CD14-positive monocyte (primary cell): ENCODE measurements around the gene VAT1. TPM values are rescaled to one million over a fixed set of nuclear protein-coding genes. Genes with fewer than 3 reads are reported as not detected.

Source experiments
- DNase-seq, 3 donors: peaks; one replicate each; pipeline ENCODE4 v3.0.0-alpha.2; 2011 to 2022
- H2AFZ ChIP-seq: 2 replicates; pipeline ENCODE4 v1.6.0; 2012; ENCODE audit warnings: mild to moderate bottlenecking, low read depth, low read length, inconsistent platforms; ENCODE audit not compliant: insufficient read depth, poor library complexity, severe bottlenecking
- H3K27ac ChIP-seq, 2 donors: 1 replicate in 1 of 2; 2 replicates in 1 of 2; pipeline ENCODE4 v1.5.1; 2012 to 2013; ENCODE audit warnings: low read length in 2 of 2, control low read depth in 1 of 2, inconsistent platforms in 1 of 2, low read depth in 1 of 2, mild to moderate bottlenecking in 1 of 2
- H3K27me3 ChIP-seq, 2 donors: one replicate each; pipeline versions ENCODE4 v1.6.0 to v1.6.1; 2011 to 2013; ENCODE audit warnings: low read length in 2 of 2; ENCODE audit not compliant: control insufficient read depth in 2 of 2, insufficient read depth in 2 of 2
- H3K36me3 ChIP-seq, 2 donors: replicated peaks in 1 of 2; 1 replicate in 1 of 2; 2 replicates in 1 of 2; pipeline versions ENCODE4 v1.5.1 to v1.6.1; 2012 to 2013; ENCODE audit warnings: low read length in 2 of 2, control low read depth in 1 of 2, inconsistent platforms in 1 of 2, mild to moderate bottlenecking in 1 of 2; ENCODE audit not compliant: insufficient read depth in 2 of 2, control insufficient read depth in 1 of 2
- H3K4me1 ChIP-seq, 2 donors: 1 replicate in 1 of 2; 2 replicates in 1 of 2; pipeline versions ENCODE4 v1.5.1 to v1.6.1; 2012 to 2013; ENCODE audit warnings: low read length in 2 of 2, control low read depth in 1 of 2, inconsistent platforms in 1 of 2, mild to moderate bottlenecking in 1 of 2, moderate library complexity in 1 of 2; ENCODE audit not compliant: insufficient read depth in 2 of 2, control insufficient read depth in 1 of 2
- H3K4me2 ChIP-seq: replicated peaks from 2 replicates; pipeline ENCODE3; 2012; ENCODE audit warnings: low read length, moderate library complexity, mild to moderate bottlenecking; ENCODE audit not compliant: poor library complexity, severe bottlenecking; ENCODE audit errors: extremely low read depth
- H3K4me3 ChIP-seq, 3 experiments: fragments of 200-600 bp in 1 of 3; sonication (generic) in 1 of 3; replicated peaks in 1 of 3; 1 replicate in 2 of 3; 2 replicates in 1 of 3; pipeline ENCODE4 v1.5.1; 2011 to 2013; ENCODE audit warnings: low read length in 3 of 3, mild to moderate bottlenecking in 3 of 3, control low read depth in 2 of 3, low read depth in 2 of 3, inconsistent platforms in 1 of 3, moderate library complexity in 1 of 3
- H3K79me2 ChIP-seq: 2 replicates; pipeline ENCODE4 v1.6.0; 2012; ENCODE audit warnings: mild to moderate bottlenecking, control low read depth, inconsistent platforms, low read length, moderate library complexity; ENCODE audit not compliant: insufficient read depth
- H3K9ac ChIP-seq: 2 replicates; pipeline ENCODE4 v1.6.0; 2017; ENCODE audit warnings: low read length, mild to moderate bottlenecking; ENCODE audit not compliant: insufficient read depth, poor library complexity, severe bottlenecking
- H3K9me3 ChIP-seq, 2 donors: replicated peaks in 1 of 2; 1 replicate in 1 of 2; 2 replicates in 1 of 2; pipeline versions ENCODE4 v1.5.1 to v1.6.1; 2012 to 2013; ENCODE audit warnings: low read length in 2 of 2, control low read depth in 1 of 2; ENCODE audit not compliant: control insufficient read depth in 1 of 2, insufficient read depth in 1 of 2
- H4K20me1 ChIP-seq: 2 replicates; pipeline ENCODE4 v1.6.0; 2012; ENCODE audit warnings: mild to moderate bottlenecking, low read length, control low read depth, moderate library complexity; ENCODE audit not compliant: insufficient read depth
- H3K27ac Mint-ChIP-seq, 7 donors: one replicate each; pipeline ENCODE4 v1.8.0; 2020; ENCODE audit warnings: mild to moderate bottlenecking in 7 of 7, mixed read lengths in 7 of 7, moderate library complexity in 6 of 7, inconsistent platforms in 2 of 7
- H3K27me3 Mint-ChIP-seq, 3 donors: one replicate each; pipeline ENCODE4 v1.8.0; 2021 to 2022; ENCODE audit warnings: low read depth in 3 of 3, mild to moderate bottlenecking in 3 of 3, mixed read lengths in 3 of 3, moderate library complexity in 3 of 3, inconsistent platforms in 1 of 3
- H3K36me3 Mint-ChIP-seq, 2 donors: one replicate each; pipeline ENCODE4 v1.8.0; 2020; ENCODE audit warnings: mixed read lengths in 2 of 2, inconsistent platforms in 1 of 2, mild to moderate bottlenecking in 1 of 2
- H3K4me1 Mint-ChIP-seq: one replicate; pipeline ENCODE4 v1.8.0; 2020; ENCODE audit warnings: mild to moderate bottlenecking, mixed read lengths
- H3K4me3 Mint-ChIP-seq, 2 donors: one replicate each; pipeline ENCODE4 v1.8.0; 2020; ENCODE audit warnings: mild to moderate bottlenecking in 2 of 2, mixed read lengths in 2 of 2, moderate library complexity in 1 of 2
- H3K9me3 Mint-ChIP-seq, 7 donors: one replicate each; pipeline ENCODE4 v1.8.0; 2020 to 2022; ENCODE audit warnings: mixed read lengths in 7 of 7, mild to moderate bottlenecking in 6 of 7, moderate library complexity in 6 of 7, inconsistent platforms in 2 of 7
- CTCF ChIP-seq: fragments of 200-600 bp; IDR thresholded peaks from one replicate; pipeline ENCODE4 v1.8.0; 2022; ENCODE audit warnings: antibody characterized with exemption, mild to moderate bottlenecking
- WGBS: methylation state at CpG from one replicate; pipeline ENCODE4 v1.1.5; 2013; ENCODE audit warnings: missing lambda C conversion rate; ENCODE audit not compliant: insufficient coverage; 5-methylcytosine and 5-hydroxymethylcytosine counted together
- intact Hi-C, 2 donors: fragments of 100-400 bp; cut with micrococcal nuclease; formaldehyde crosslinking; loops; one replicate each; pipeline versions ENCODE4 v1.15.0 to v1.15.1; 2023
- polyA plus RNA-seq, 3 donors: library from polyadenylated mRNA; depleted of rRNA in 1 of 3; unstranded in 2 of 3; stranded (reverse) in 1 of 3; fragments of 300-500 nt in 2 of 3; fragments of >200 nt in 1 of 3; fragmentation: Illumina TruSeq in 2 of 3; gene quantifications; 1 replicate in 2 of 3; 2 replicates in 1 of 3; pipeline ENCODE4 v1.2.3, GENCODE V29; 2012 to 2021

VAT1 gene
- polyA plus RNA-seq, 3 donors, result 12.7 to 39.5 (median 38.0) TPM

DNA sequence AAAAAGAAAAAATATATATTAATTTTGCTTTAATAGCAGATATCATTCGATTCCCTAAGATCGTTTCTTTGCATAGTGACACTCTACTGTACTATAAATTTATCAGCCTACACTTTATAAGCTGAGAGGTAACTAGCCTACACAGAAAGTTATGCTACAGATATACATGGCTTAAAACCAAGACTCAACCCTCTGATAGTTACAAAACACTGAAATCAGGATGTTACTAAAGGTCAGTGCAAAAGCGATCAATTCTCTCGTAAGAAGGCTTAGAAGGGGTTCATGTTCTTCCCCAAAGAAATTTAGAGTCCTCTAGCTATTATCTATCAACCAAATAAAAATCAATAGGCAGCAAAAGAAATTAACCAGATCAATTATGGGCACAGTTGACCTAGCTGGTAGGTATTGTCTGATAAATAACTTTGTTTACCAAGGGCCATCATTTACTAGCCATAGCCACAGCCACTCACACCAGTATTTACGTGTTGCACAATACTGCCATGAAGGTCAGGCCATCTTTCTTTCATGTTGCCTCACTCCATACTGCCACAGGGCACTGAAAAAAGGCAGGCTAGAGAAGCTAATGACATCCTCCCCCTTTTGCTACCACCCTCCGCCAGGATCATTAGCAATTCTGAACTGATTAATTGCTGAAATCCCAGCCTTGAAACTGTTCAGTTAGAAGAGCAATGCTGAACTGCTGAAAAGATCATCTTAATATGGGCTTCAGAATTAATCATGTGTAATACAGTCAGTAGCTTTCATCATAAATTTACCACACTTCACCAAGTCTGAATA, 46.6 kb upstream of the VAT1 start:
- H3K4me3 Mint-ChIP-seq, result no peak overlapping the region
- no peak overlapping the region for H3K9ac ChIP-seq
- peaks cover 35 to 54% of the 10 kb centered on the region in 2 donors for H3K36me3 Mint-ChIP-seq
- no peak overlapping the region for H3K27ac ChIP-seq
- H3K36me3 ChIP-seq, result peaks cover 15 to 69% of the 10 kb centered on the region in 2 donors
- no peaks in the 10 kb centered on the region for H3K9me3 Mint-ChIP-seq
- H3K4me3 ChIP-seq, result no peak overlapping the region
- H3K79me2 ChIP-seq, result no peaks in the 10 kb centered on the region
- no peak overlapping the region for H2AFZ ChIP-seq
- no peak overlapping the region for H3K4me2 ChIP-seq
- no peak for DNase-seq
- H3K27me3 Mint-ChIP-seq, result peaks cover 0 to 2% (median 0%) of the 10 kb centered on the region in 3 donors
- H3K4me1 Mint-ChIP-seq, result no peaks in the 10 kb centered on the region
- no peaks in the 10 kb centered on the region for H3K4me1 ChIP-seq
- H3K9me3 ChIP-seq, result no peaks in the 10 kb centered on the region
- no peaks in the 10 kb centered on the region for H3K27me3 ChIP-seq
- WGBS, result 100% methylated on average over 1 of the region's 6 CpGs
- H3K27ac Mint-ChIP-seq, result peak overlapping the region in 1 of 7 donors; percentile 46
- H4K20me1 ChIP-seq, result no peaks in the 10 kb centered on the region
- TF ChIP-seq CTCF, result no peak
- intact Hi-C loops, result no loop called here

DNA sequence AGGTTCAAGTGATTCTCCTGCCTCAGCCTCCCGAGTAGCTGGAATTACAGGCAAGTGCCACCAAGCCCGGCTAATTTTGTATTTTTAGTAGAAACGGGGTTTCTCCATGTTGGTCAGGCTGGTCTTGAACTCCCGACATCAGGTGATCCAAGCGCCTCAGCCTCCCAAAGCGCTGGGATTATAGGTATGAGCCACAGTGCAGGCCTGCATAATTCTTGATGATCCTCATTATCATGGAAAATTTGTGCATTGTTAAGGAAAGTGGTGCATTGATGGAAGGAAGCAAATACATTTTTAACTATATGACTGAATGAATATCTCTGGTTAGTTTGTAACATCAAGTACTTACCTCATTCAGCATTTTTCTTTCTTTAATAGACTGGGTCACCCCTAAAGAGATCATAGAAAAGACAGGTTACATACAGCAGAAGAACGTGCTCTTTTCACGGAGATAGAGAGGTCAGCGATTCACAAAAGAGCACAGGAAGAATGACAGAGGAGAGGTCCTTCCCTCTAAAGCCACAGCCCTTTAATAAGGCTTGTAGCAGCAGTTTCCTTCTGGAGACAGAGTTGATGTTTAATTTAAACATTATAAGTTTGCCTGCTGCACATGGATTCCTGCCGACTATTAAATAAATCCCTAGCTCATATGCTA, 40.9 kb upstream of the VAT1 start:
- no peak for DNase-seq
- Histone ChIP-seq H3K4me3 (no peak overlapping the region), H4K20me1 (no peaks in the 10 kb centered on the region), H3K9ac (no peak overlapping the region), H2AFZ (no peak overlapping the region), H3K36me3 (peaks cover 7 to 63% of the 10 kb centered on the region in 2 donors), H3K79me2 (no peaks in the 10 kb centered on the region), H3K27me3 (no peaks in the 10 kb centered on the region), H3K9me3 (no peaks in the 10 kb centered on the region), H3K4me1 (no peaks in the 10 kb centered on the region), H3K4me2 (no peak overlapping the region), H3K27ac (no peak overlapping the region)
- Mint-ChIP-seq H3K27me3 (no peaks in the 10 kb centered on the region), H3K4me3 (no peak overlapping the region), H3K9me3 (no peaks in the 10 kb centered on the region), H3K4me1 (no peaks in the 10 kb centered on the region), H3K36me3 (peaks cover 33 to 71% of the 10 kb centered on the region in 2 donors), H3K27ac (peak overlapping the region in 1 of 7 donors; percentile 26)
- 96% methylated on average over 6 of the region's 10 CpGs for WGBS
- intact Hi-C loops, result no loop called here
- TF ChIP-seq CTCF, result no peak
